Neural crest cell (in vitro differentiated cells): ENCODE results near the gene WNT5A. TPM values are rescaled to one million over a fixed set of nuclear protein-coding genes. Genes with fewer than 3 reads are reported as not detected.

Experiments
- DNase-seq: peaks from one replicate; pipeline ENCODE4 v3.0.0; 2021; ENCODE audit warnings: low read depth, mixed read lengths, low spot score
- H3K27ac Mint-ChIP-seq: one replicate; pipeline ENCODE4 v1.8.0; 2021; ENCODE audit warnings: mild to moderate bottlenecking, mixed read lengths; ENCODE audit not compliant: unreplicated experiment
- H3K27me3 Mint-ChIP-seq: 2 replicates; pipeline ENCODE4 v1.8.0; 2021; ENCODE audit warnings: low read depth, mild to moderate bottlenecking, mixed read lengths
- H3K36me3 Mint-ChIP-seq: 2 replicates; pipeline ENCODE4 v1.8.0; 2021; ENCODE audit warnings: low read depth, mild to moderate bottlenecking, mixed read lengths
- H3K4me1 Mint-ChIP-seq: 2 replicates; pipeline ENCODE4 v1.8.0; 2021; ENCODE audit warnings: mixed read lengths
- H3K4me3 Mint-ChIP-seq: one replicate; pipeline ENCODE4 v1.8.0; 2021; ENCODE audit warnings: mild to moderate bottlenecking, mixed read lengths
- H3K9me3 Mint-ChIP-seq: 2 replicates; pipeline ENCODE4 v1.8.0; 2021; ENCODE audit warnings: mixed read lengths
- CTCF ChIP-seq: fragments of 200-600 bp; sonication (generic); conservative IDR thresholded peaks from 2 replicates; pipeline ENCODE4 v1.5.0; 2021; ENCODE audit warnings: antibody characterized with exemption, mild to moderate bottlenecking
- total RNA-seq: library from RNA; stranded (reverse); gene quantifications from 2 replicates; pipeline ENCODE4 v1.2.1, GENCODE V29; 2021

Gene WNT5A
- total RNA-seq, 1 donor from 2014 or later, result 14.4 TPM

GRCh38 chr3:55473788-55474187 lies 13.3 kb downstream of the WNT5A start:
- TF ChIP-seq CTCF, result no peak
- H3K27me3 Mint-ChIP-seq, result peaks cover 43% of the 10 kb centered on the region
- no peaks in the 10 kb centered on the region for H3K9me3 Mint-ChIP-seq
- no peak for DNase-seq
- H3K36me3 Mint-ChIP-seq, result peaks cover 6% of the 10 kb centered on the region
- H3K4me1 Mint-ChIP-seq, result peaks cover 23% of the 10 kb centered on the region
- no peak overlapping the region for H3K27ac Mint-ChIP-seq
- H3K4me3 Mint-ChIP-seq, result no peak overlapping the region

- Mint-ChIP-seq H3K4me1 (peaks cover 22% of the 10 kb centered on the region), H3K27ac (no peak overlapping the region), H3K36me3 (peaks cover 6% of the 10 kb centered on the region), H3K9me3 (no peaks in the 10 kb centered on the region), H3K4me3 (no peak overlapping the region), H3K27me3 (peaks cover 34% of the 10 kb centered on the region)
- TF ChIP-seq CTCF, result no peak
- DNase-seq, result no peak
Measured at GRCh38 chr3:55471522-55472280, 15.4 kb downstream of the WNT5A start.

GRCh38 chr3:55471084-55471483 lies 16.0 kb downstream of the WNT5A start:
- Mint-ChIP-seq H3K9me3 (no peaks in the 10 kb centered on the region), H3K27me3 (peaks cover 28% of the 10 kb centered on the region), H3K4me1 (peaks cover 18% of the 10 kb centered on the region), H3K27ac (no peak overlapping the region), H3K4me3 (no peak overlapping the region), H3K36me3 (peaks cover 6% of the 10 kb centered on the region)
- TF ChIP-seq CTCF, result no peak
- no peak for DNase-seq

GRCh38 chr3:55469957-55470526 lies 17.1 kb downstream of the WNT5A start:
- Mint-ChIP-seq H3K4me3 (no peak overlapping the region), H3K27me3 (peaks cover 19% of the 10 kb centered on the region), H3K4me1 (peaks cover 9% of the 10 kb centered on the region), H3K36me3 (peaks cover 6% of the 10 kb centered on the region), H3K27ac (no peak overlapping the region), H3K9me3 (no peaks in the 10 kb centered on the region)
- TF ChIP-seq CTCF, result no peak
- DNase-seq, result no peak

- H3K4me1 Mint-ChIP-seq, result peaks cover 9% of the 10 kb centered on the region
- TF ChIP-seq CTCF, result no peak
- no peak overlapping the region for H3K4me3 Mint-ChIP-seq
- no peaks in the 10 kb centered on the region for H3K9me3 Mint-ChIP-seq
- H3K36me3 Mint-ChIP-seq, result peaks cover 3% of the 10 kb centered on the region
- peaks cover 9% of the 10 kb centered on the region for H3K27me3 Mint-ChIP-seq
- no peak for DNase-seq
- H3K27ac Mint-ChIP-seq, result no peak overlapping the region
Measured at GRCh38 chr3:55468251-55468650, 18.9 kb downstream of the WNT5A start.
